Endometrial microvascular endothelial cells (primary cell): ENCODE results near the gene CCDC138. TPM values are rescaled to one million over a fixed set of nuclear protein-coding genes. Genes with fewer than 3 reads are reported as not detected.

Experiments used
- in situ Hi-C: cut with HindIII; loops from 2 replicates; pipeline ENCODE4 v1.10.0; 2017; ENCODE audit warnings: low sequenced_read_pairs, low pct_unique_long_range_greater_than_20kb; ENCODE audit errors: inconsistent ontology term
- total RNA-seq: library from RNA; depleted of rRNA; stranded (reverse); fragments of >200 nt; gene quantifications from one replicate; pipeline ENCODE4 v1.2.3, GENCODE V29; 2015; ENCODE audit errors: inconsistent ontology term

Gene CCDC138
- total RNA-seq, 1 donor from 2014 or later = 9.8 TPM

DNA sequence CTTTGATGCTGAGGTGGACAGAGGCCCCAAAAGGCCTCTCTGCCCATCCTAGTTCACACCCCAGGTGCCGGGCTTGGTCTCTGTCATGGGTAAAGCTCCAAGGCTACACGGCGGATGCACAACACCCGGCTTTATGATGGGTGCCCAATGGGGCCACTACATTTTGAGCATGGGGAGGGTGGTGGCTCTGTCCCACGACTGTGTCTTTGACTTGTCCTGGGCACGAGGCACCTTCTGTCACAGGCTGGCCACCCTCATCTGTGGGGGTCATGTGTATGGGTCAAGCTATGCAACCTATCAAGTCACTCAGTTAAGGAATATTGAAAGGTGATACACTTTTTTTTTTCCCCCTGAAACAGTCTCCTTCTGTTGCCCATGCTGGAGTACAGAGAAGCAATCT is 138.7 kb downstream of the CCDC138 start:
- in situ Hi-C loops = no loop called here

DNA sequence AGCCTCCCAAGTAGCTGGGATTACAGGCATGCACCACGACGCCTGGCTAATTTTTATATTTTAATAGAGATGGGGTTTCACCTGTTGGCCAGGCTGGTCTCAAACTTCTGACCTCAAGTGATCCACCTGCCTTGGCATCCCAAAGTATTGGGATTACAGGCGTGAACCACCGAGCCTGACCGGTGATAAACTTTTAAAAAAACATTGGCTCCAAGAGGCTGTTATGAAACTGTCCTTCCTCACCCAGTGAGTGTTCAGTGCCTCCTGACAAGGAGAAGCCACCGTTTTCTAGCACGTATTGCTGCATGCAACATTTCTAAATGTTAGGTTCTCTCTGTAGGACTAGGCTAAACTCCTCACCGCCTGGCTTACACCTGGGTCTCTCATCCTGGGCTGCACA is 139.2 kb downstream of the CCDC138 start:
- in situ Hi-C loops = no loop called here

Other genes starting within 250 kb of the CCDC138 start
- 57.0 TPM for gene RANBP2, start 67.3 kb upstream of the CCDC138 start, total RNA-seq
- not detected for gene EDAR, start 202.4 kb downstream of the CCDC138 start, total RNA-seq